Spleen (tissue), 11 donors: Measurements from ENCODE around the gene OR8B2. TPM values are rescaled to one million over a fixed set of nuclear protein-coding genes. Genes with fewer than 3 reads are reported as not detected.

Experiments
- DNase-seq: peaks from one replicate; pipeline ENCODE4 v3.0.0-alpha.2; 2020
- H3K27ac ChIP-seq, 8 donors: fragments of 200-600 bp; sonication (generic) in 7 of 8; 1 replicate in 4 of 8; 2 replicates in 4 of 8; pipeline versions ENCODE4 v1.5.0 to v1.8.0; 2016 to 2021; ENCODE audit warnings: inconsistent platforms in 4 of 8, mild to moderate bottlenecking in 4 of 8, moderate library complexity in 1 of 8
- H3K27me3 ChIP-seq, 7 donors: fragments of 200-600 bp; sonication (generic) in 6 of 7; replicated peaks in 1 of 7; 1 replicate in 4 of 7; 2 replicates in 3 of 7; pipeline versions ENCODE4 v1.5.0 to v1.8.0; 2016 to 2021; ENCODE audit warnings: inconsistent platforms in 3 of 7, mild to moderate bottlenecking in 1 of 7
- H3K36me3 ChIP-seq, 6 donors: fragments of 200-600 bp; sonication (generic) in 5 of 6; 1 replicate in 4 of 6; 2 replicates in 2 of 6; pipeline versions ENCODE4 v1.5.0 to v1.8.0; 2016 to 2021; ENCODE audit warnings: inconsistent platforms in 2 of 6
- H3K4me1 ChIP-seq, 6 donors: fragments of 200-600 bp; sonication (generic) in 5 of 6; 1 replicate in 3 of 6; 2 replicates in 3 of 6; pipeline versions ENCODE4 v1.5.0 to v1.8.0; 2016 to 2021; ENCODE audit warnings: inconsistent platforms in 3 of 6
- H3K4me3 ChIP-seq, 8 donors: fragments of 200-600 bp; sonication (generic) in 7 of 8; 1 replicate in 4 of 8; 2 replicates in 4 of 8; pipeline versions ENCODE4 v1.5.0 to v1.8.0; 2016 to 2021; ENCODE audit warnings: inconsistent platforms in 4 of 8, mild to moderate bottlenecking in 4 of 8, moderate library complexity in 2 of 8
- H3K9me3 ChIP-seq, 8 donors: fragments of 200-600 bp; sonication (generic) in 7 of 8; 1 replicate in 4 of 8; 2 replicates in 4 of 8; pipeline versions ENCODE4 v1.5.0 to v1.8.0; 2016 to 2021; ENCODE audit warnings: inconsistent platforms in 4 of 8
- POLR2A ChIP-seq, 3 donors: fragments of 450-650 bp; IDR thresholded peaks; one replicate each; pipeline ENCODE4 v1.5.1; 2017; ENCODE audit warnings: antibody characterized with exemption in 3 of 3, mild to moderate bottlenecking in 1 of 3
- POLR2AphosphoS5 ChIP-seq, 3 donors: sonication (generic); formaldehyde crosslinking; IDR thresholded peaks; one replicate each; pipeline ENCODE4 v1.5.1; 2017; ENCODE audit warnings: antibody characterized with exemption in 3 of 3
- WGBS, 5 donors: extraction: QIAGEN DNeasy Blood & Tissue Kit in 3 of 5; methylation state at CpG; one replicate each; pipeline versions ENCODE4 v1.1.5 to v1.1.7; 2013 to 2018; 5-methylcytosine and 5-hydroxymethylcytosine counted together
- intact Hi-C: fragments of 100-400 bp; cut with DNase I; formaldehyde crosslinking; loops from one replicate; pipeline ENCODE4 v1.15.0; 2023; ENCODE audit warnings: low total_unique reads
- polyA plus RNA-seq, 3 donors: library from polyadenylated mRNA; stranded (reverse); fragments of 200-250 nt; gene quantifications; one replicate each; pipeline ENCODE4 v1.2.1, GENCODE V29; 2013
- total RNA-seq, 7 donors: library from RNA; depleted of rRNA in 3 of 7; stranded (reverse); fragments of >200 nt in 3 of 7; fragmentation: NEBNext Ultra II Directional in 4 of 7; extraction: Animal tissue kit (Norgen Biotek cat#: 25700) in 4 of 7; gene quantifications; one replicate each; pipeline versions ENCODE4 v1.1.0 to v1.2.1, GENCODE V29; 2016 to 2021
- TF ChIP-seq, protein P1 (sequence below), 11 experiments: fragments of 200-600 bp in 7 of 11; fragments of 450-650 bp in 4 of 11; sonication (generic) in 4 of 11; IDR thresholded peaks in 8 of 11; conservative IDR thresholded peaks in 3 of 11; 1 replicate in 7 of 11; 2 replicates in 4 of 11; pipeline versions ENCODE4 v1.4.0 to v1.8.0; 2016 to 2021; ENCODE audit warnings: antibody characterized with exemption in 11 of 11, inconsistent platforms in 4 of 11, mild to moderate bottlenecking in 1 of 11
- donor health status: healthy with polysubstance abuse.
- donor health status: DM: no; HTN: no; CAD: no; lungs with moderate emphysema.
- donor health status: DM: no; HTN: no; CAD: no.
- donor health status: Bipolar disorder and iron deficiency.
- donor health status: healthy.
- donor health status: DM: no; HTN: no; CAD: no.
- donor health status: DM: yes; HTN: yes; CAD: no.

The OR8B2 gene
- total and polyA plus RNA-seq, 10 donors, result not detected

DNA sequence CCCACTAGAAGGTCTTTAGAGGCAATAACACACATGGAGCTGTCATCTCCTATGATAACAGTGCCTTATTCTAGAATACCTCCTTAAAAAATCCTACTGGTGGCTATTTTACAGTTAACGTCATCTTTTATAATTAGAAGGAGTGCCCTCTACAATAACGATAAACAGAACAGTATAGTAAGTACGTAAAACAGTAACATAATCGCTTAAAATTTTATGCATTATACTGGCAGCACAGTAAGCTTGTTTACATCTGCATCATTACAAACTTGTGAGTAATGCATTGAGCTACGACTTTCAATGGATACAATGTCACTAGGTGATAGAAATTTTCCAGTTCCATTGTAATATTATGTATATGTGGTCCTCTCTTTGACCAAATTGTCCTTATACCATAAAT is 40.0 kb downstream of the OR8B2 start:
- Histone ChIP-seq H3K27me3 (no peaks in the 10 kb centered on the region), H3K36me3 (no peaks in the 10 kb centered on the region), H3K4me1 (no peaks in the 10 kb centered on the region), H3K27ac (no peak overlapping the region), H3K4me3 (no peak overlapping the region), H3K9me3 (peaks cover 0 to 7% (median 5%) of the 10 kb centered on the region in 8 donors)
- TF ChIP-seq POLR2A (IDR thresholded peaks at IDR 0.05) (no peak), POLR2AphosphoS5 (IDR thresholded peaks at IDR 0.05) (no peak)
- TF ChIP-seq, protein P1, sequence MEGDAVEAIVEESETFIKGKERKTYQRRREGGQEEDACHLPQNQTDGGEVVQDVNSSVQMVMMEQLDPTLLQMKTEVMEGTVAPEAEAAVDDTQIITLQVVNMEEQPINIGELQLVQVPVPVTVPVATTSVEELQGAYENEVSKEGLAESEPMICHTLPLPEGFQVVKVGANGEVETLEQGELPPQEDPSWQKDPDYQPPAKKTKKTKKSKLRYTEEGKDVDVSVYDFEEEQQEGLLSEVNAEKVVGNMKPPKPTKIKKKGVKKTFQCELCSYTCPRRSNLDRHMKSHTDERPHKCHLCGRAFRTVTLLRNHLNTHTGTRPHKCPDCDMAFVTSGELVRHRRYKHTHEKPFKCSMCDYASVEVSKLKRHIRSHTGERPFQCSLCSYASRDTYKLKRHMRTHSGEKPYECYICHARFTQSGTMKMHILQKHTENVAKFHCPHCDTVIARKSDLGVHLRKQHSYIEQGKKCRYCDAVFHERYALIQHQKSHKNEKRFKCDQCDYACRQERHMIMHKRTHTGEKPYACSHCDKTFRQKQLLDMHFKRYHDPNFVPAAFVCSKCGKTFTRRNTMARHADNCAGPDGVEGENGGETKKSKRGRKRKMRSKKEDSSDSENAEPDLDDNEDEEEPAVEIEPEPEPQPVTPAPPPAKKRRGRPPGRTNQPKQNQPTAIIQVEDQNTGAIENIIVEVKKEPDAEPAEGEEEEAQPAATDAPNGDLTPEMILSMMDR (IDR thresholded peaks at IDR 0.05 in 8 of 11, conservative IDR thresholded peaks at IDR 0.05 in 3 of 11), result no peak
- no peak for DNase-seq
- WGBS, 5 donors, result 80 to 91% (median 86%) methylated on average over 5 of the region's 5 CpGs
- intact Hi-C loops, result no loop called here

DNA sequence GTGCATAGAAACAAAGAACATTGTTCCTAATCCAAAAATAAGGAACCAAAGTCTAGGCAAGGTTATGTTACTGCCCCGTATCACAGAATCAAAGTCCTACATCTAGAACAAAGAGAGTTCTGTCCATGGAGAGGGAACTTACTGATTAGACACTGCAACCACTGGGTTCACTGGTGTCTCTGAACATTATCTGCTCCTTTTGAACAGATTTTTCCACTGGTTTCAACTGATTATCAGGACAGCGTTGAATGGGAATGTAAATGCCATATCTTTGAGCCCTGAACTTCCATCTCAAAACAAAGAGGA is 44.2 kb downstream of the OR8B2 start:
- Histone ChIP-seq H3K4me1 (no peaks in the 10 kb centered on the region), H3K27me3 (no peaks in the 10 kb centered on the region), H3K9me3 (no peaks in the 10 kb centered on the region), H3K27ac (no peak overlapping the region), H3K36me3 (no peaks in the 10 kb centered on the region), H3K4me3 (no peak overlapping the region)
- WGBS, 5 donors, result 84 to 95% (median 89%) methylated on average over 2 of the region's 2 CpGs
- intact Hi-C loops, result no loop called here
- DNase-seq, result no peak
- TF ChIP-seq POLR2AphosphoS5 (IDR thresholded peaks at IDR 0.05) (no peak), POLR2A (IDR thresholded peaks at IDR 0.05) (no peak)
- TF ChIP-seq, protein P1 (IDR thresholded peaks at IDR 0.05 in 8 of 11, conservative IDR thresholded peaks at IDR 0.05 in 3 of 11), result no peak

DNA sequence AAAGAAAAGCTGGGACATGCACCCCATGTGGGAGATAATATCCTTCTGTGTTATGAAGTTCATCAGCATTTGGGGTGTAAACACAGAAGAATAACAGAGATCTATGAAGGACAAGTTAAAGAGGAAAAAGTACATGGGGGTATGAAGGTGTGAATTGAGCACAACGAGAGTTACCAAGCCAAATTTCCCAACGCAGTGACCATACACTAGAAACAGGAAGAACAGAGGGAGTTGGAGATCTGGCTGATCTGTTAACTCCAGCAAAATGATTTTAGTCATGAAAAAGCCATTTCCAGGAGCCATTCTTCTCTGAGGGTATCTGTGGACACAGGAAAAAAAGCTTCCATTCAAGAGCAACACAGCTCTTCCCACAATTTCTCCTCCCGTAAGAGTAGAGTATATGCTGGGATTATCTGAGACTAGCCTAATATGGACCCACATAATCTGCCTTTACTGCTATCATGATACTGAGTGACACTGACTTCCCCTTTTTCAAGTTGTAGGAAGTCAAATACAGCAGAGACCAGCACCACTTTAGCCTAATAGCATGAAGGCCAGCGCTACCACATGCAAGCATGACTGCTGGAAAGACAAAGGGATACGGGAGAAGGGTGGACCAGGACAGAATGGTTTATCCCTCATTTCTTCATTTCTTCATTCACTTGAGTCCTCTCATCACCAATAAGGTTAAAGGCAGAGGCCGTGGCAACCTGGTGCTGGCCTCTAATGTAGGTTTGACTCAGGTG is 44.7 kb downstream of the OR8B2 start:
- Histone ChIP-seq H3K27ac (no peak overlapping the region), H3K4me3 (no peak overlapping the region), H3K9me3 (no peaks in the 10 kb centered on the region), H3K4me1 (no peaks in the 10 kb centered on the region), H3K36me3 (no peaks in the 10 kb centered on the region), H3K27me3 (no peaks in the 10 kb centered on the region)
- no peak for TF ChIP-seq POLR2A (IDR thresholded peaks at IDR 0.05)
- TF ChIP-seq, protein P1 (IDR thresholded peaks at IDR 0.05 in 8 of 11, conservative IDR thresholded peaks at IDR 0.05 in 3 of 11), result no peak
- no peak for TF ChIP-seq POLR2AphosphoS5 (IDR thresholded peaks at IDR 0.05)
- intact Hi-C loops, result no loop called here
- 55 to 71% (median 64%) methylated on average over 6 of the region's 6 CpGs for WGBS, 5 donors
- DNase-seq, result no peak

Other genes with a start within 250 kb of the OR8B2 start
- not detected for gene OR10D3, start 201.2 kb downstream of the OR8B2 start, total RNA-seq
- not detected for gene OR10D3, start 201.2 kb downstream of the OR8B2 start, polyA plus RNA-seq
- not detected for gene OR8G1, start 143.4 kb downstream of the OR8B2 start, total RNA-seq
- gene OR8G1, start 143.4 kb downstream of the OR8B2 start, polyA plus RNA-seq, result not detected
- not detected for gene OR8G5, start 128.1 kb downstream of the OR8B2 start, total RNA-seq
- gene OR8G5, start 128.1 kb downstream of the OR8B2 start, polyA plus RNA-seq, result not detected
- gene OR8D1, start 70.5 kb downstream of the OR8B2 start, total RNA-seq, result not detected
- not detected for gene OR8D1, start 70.5 kb downstream of the OR8B2 start, polyA plus RNA-seq
- gene OR8D2, start 64.3 kb downstream of the OR8B2 start, total RNA-seq, result not detected
- gene OR8D2, start 64.3 kb downstream of the OR8B2 start, polyA plus RNA-seq, result not detected
- not detected for gene OR8B3, start 14.5 kb upstream of the OR8B2 start, total RNA-seq
- not detected for gene OR8B3, start 14.5 kb upstream of the OR8B2 start, polyA plus RNA-seq
- not detected for gene OR8B4, start 40.4 kb upstream of the OR8B2 start, total RNA-seq
- not detected for gene OR8B4, start 40.4 kb upstream of the OR8B2 start, polyA plus RNA-seq
- not detected for gene OR8B8, start 61.2 kb upstream of the OR8B2 start, total RNA-seq
- gene OR8B8, start 61.2 kb upstream of the OR8B2 start, polyA plus RNA-seq, result not detected
- gene OR8B12, start 159.2 kb upstream of the OR8B2 start, total RNA-seq, result not detected
- not detected for gene OR8B12, start 159.2 kb upstream of the OR8B2 start, polyA plus RNA-seq
- not detected for gene OR8A1, start 185.5 kb upstream of the OR8B2 start, total RNA-seq
- gene OR8A1, start 185.5 kb upstream of the OR8B2 start, polyA plus RNA-seq, result not detected
- not detected for gene PANX3, start 226.9 kb upstream of the OR8B2 start, total RNA-seq
- gene PANX3, start 226.9 kb upstream of the OR8B2 start, polyA plus RNA-seq, result not detected
- 10 to 100 TPM; 37.4 to 65.0 (median 47.5) TPM for gene TBRG1, start 238.4 kb upstream of the OR8B2 start, total RNA-seq
- gene TBRG1, start 238.4 kb upstream of the OR8B2 start, polyA plus RNA-seq, result 10 to 100 TPM; 23.3 to 51.5 (median 33.6) TPM